Calu3 (cell line): ENCODE results near the gene NELFA. TPM values are rescaled to one million over a fixed set of nuclear protein-coding genes. Genes with fewer than 3 reads are reported as not detected.

ENCODE experiments used
- BruUV-seq: library from RNA; stranded (reverse); fragments of 400-500 nt; replicated peaks from 2 replicates; lab custom pipeline; 2021; lab: Mats Ljungman, UMichigan
- CTCF ChIA-PET: fragments of 300-600 bp; sonication (Branson Sonifier 250); formaldehyde crosslinking; loops from one replicate; lab custom pipeline; 2022; ENCODE audit warnings: antibody characterized with exemption; lab: Charles Lee
- DNase-seq: peaks from one replicate; pipeline ENCODE4 v3.0.0; 2022
- H3K27ac Mint-ChIP-seq: one replicate; pipeline ENCODE4 v1.8.0; 2022; ENCODE audit warnings: mixed read lengths; ENCODE audit not compliant: unreplicated experiment
- H3K27me3 Mint-ChIP-seq: one replicate; pipeline ENCODE4 v1.8.0; 2022; ENCODE audit warnings: mixed read lengths; ENCODE audit not compliant: unreplicated experiment
- H3K36me3 Mint-ChIP-seq: one replicate; pipeline ENCODE4 v1.8.0; 2022; ENCODE audit warnings: mild to moderate bottlenecking, moderate library complexity, mixed read lengths; ENCODE audit not compliant: insufficient read depth, unreplicated experiment
- H3K4me1 Mint-ChIP-seq: one replicate; pipeline ENCODE4 v1.8.0; 2022; ENCODE audit warnings: mild to moderate bottlenecking, low read depth, mixed read lengths; ENCODE audit not compliant: unreplicated experiment
- H3K4me3 Mint-ChIP-seq: one replicate; pipeline ENCODE4 v1.8.0; 2022; ENCODE audit warnings: mild to moderate bottlenecking, low read depth, moderate library complexity, mixed read lengths; ENCODE audit not compliant: unreplicated experiment
- H3K9me3 Mint-ChIP-seq: one replicate; pipeline ENCODE4 v1.8.0; 2022; ENCODE audit warnings: low read depth, mixed read lengths; ENCODE audit not compliant: unreplicated experiment
- CTCF ChIP-seq: fragments of 200-600 bp; IDR thresholded peaks from one replicate; pipeline ENCODE4 v1.8.0; 2022; ENCODE audit warnings: antibody characterized with exemption; ENCODE audit not compliant: unreplicated experiment
- intact Hi-C: fragments of 100-400 bp; cut with micrococcal nuclease; formaldehyde crosslinking; loops from one replicate; pipeline ENCODE4 v1.10.0; 2022; ENCODE audit not compliant: unreplicated experiment
- total RNA-seq: library from RNA; stranded (reverse); gene quantifications from 2 replicates; pipeline ENCODE4 v1.2.3, GENCODE V29; 2022

Gene NELFA
- total RNA-seq, 1 experiment from 2014 or later, result 29.9 TPM

- Mint-ChIP-seq H3K4me3 (no peak overlapping the region), H3K27me3 (no peaks in the 10 kb centered on the region), H3K4me1 (no peaks in the 10 kb centered on the region), H3K36me3 (peaks cover 62% of the 10 kb centered on the region), H3K9me3 (no peaks in the 10 kb centered on the region), H3K27ac (no peak overlapping the region)
- TF ChIP-seq CTCF, result no peak
- DNase-seq, result no peak
- CTCF ChIA-PET, result no interaction called here
- no TSS peak for BruUV-seq
- intact Hi-C loops, result no loop called here
These were observed 23.5 kb downstream of the NELFA start for GRCh38 chr4:1985294-1985693.

DNA sequence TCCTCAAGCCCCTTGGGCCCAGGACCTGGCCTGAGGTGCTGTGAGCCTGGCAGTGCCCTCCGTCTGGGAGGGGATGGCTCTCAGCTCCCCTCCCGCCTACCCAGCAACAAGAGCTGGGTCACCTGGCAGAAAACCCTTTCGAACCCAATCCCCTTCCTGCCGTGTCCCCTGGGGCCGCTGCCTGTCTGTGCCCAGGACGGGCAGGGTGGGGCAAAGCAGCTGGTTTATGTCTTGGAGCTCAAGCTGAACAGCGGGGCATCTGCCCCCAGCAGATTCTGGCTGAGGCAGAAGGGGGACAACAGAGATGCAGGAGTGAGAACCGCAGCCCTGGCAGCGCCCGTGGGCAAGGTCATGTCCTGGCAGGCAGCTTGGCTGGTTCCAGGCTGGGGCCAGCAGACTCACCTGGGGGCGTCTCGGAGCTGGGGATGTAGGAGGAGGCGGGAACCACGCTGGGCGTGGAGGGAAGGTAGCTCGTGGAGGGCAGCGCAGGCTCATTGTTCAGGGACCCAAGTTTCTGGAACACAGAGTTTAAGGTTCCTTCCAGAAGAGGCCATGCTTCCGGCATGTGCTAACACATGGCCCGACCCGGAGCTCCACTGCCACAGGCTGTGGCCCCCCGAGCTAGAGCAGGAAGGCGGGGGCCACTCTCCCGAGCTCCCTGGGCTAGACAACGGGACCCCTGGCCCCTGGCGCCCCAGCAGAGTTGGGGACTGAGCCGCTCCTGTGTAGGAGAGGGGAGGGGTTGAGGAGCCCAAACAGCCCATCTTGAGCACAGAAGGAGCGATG is 24.2 kb downstream of the NELFA start:
- CTCF ChIA-PET, result no interaction called here
- H3K27ac Mint-ChIP-seq, result no peak overlapping the region
- no peak for TF ChIP-seq CTCF
- peaks cover 60% of the 10 kb centered on the region for H3K36me3 Mint-ChIP-seq
- H3K9me3 Mint-ChIP-seq, result no peaks in the 10 kb centered on the region
- no TSS peak for BruUV-seq
- no peaks in the 10 kb centered on the region for H3K4me1 Mint-ChIP-seq
- no peak overlapping the region for H3K4me3 Mint-ChIP-seq
- DNase-seq, result no peak
- intact Hi-C loops, result no loop called here
- H3K27me3 Mint-ChIP-seq, result no peaks in the 10 kb centered on the region

DNA sequence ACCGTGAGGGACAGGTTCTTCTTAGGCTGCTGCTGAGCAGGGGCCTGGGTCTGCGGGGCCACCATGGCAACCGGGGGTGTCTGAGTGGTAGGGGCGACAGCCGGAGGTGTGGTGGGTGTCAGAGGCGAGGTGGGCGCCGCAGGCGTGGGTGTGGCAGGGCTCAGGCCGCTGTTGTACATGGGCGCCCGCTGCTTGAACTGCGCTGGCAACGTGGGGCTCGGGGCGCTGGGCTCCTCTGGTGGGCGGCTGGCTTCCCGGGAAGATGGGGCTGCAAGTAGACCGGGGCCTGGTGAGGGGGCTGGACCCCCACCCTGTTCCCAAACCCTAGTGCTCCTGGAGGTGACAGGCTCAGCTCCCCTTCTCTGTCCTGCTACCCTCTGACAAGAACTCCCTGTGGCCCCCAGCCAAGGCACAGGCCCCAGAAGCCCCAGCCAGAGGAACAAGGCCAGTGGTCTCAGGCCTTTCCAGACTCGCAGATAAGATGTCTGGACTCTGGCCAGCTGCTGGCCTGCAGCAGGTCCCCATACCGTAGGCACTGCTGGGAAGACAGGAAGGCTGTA is 24.8 kb downstream of the NELFA start:
- H3K4me3 Mint-ChIP-seq, result no peak overlapping the region
- H3K9me3 Mint-ChIP-seq, result no peaks in the 10 kb centered on the region
- no TSS peak for BruUV-seq
- intact Hi-C loops, result no loop called here
- H3K36me3 Mint-ChIP-seq, result peaks cover 66% of the 10 kb centered on the region
- TF ChIP-seq CTCF, result no peak
- H3K27ac Mint-ChIP-seq, result no peak overlapping the region
- CTCF ChIA-PET, result no interaction called here
- H3K4me1 Mint-ChIP-seq, result no peaks in the 10 kb centered on the region
- no peak for DNase-seq
- H3K27me3 Mint-ChIP-seq, result no peaks in the 10 kb centered on the region

- CTCF ChIA-PET, result no interaction called here
- H3K27me3 Mint-ChIP-seq, result no peaks in the 10 kb centered on the region
- BruUV-seq, result TSS peak; percentile 27
- H3K9me3 Mint-ChIP-seq, result no peaks in the 10 kb centered on the region
- no peak overlapping the region for H3K4me3 Mint-ChIP-seq
- H3K4me1 Mint-ChIP-seq, result no peaks in the 10 kb centered on the region
- no peak for TF ChIP-seq CTCF
- DNase-seq, result no peak
- H3K27ac Mint-ChIP-seq, result no peak overlapping the region
- intact Hi-C loops, result no loop called here
- peaks cover 70% of the 10 kb centered on the region for H3K36me3 Mint-ChIP-seq
These were observed 25.5 kb downstream of the NELFA start for GRCh38 chr4:1983053-1983845.
